AG04450 (cell line): ENCODE results near the gene MITF. TPM values are rescaled to one million over a fixed set of nuclear protein-coding genes. Genes with fewer than 3 reads are reported as not detected.

ENCODE experiments used
- CTCF ChIA-PET: fragments of 300-600, 350-600 bp; formaldehyde crosslinking; extraction: SDS; loops from one replicate; lab custom pipeline; 2022; ENCODE audit warnings: antibody characterized with exemption, inconsistent platforms; lab: Charles Lee
- POLR2A ChIA-PET: fragments of 350-600 bp; formaldehyde crosslinking; extraction: SDS; loops from one replicate; lab custom pipeline; 2021; ENCODE audit warnings: antibody characterized with exemption, inconsistent platforms; lab: Yijun Ruan, JAX
- DNase-seq: peaks from one replicate; pipeline ENCODE4 v3.0.0-alpha.2; 2011; ENCODE audit warnings: low read depth, low spot score
- H3K27ac ChIP-seq: one replicate; pipeline ENCODE4 v1.5.1; 2012; ENCODE audit warnings: low read depth, low read length, control low read depth
- H3K27me3 ChIP-seq: one replicate; pipeline ENCODE4 v1.6.0; 2012; ENCODE audit warnings: low read length; ENCODE audit not compliant: control insufficient read depth, insufficient read depth
- H3K4me3 ChIP-seq: 2 replicates; pipeline ENCODE4 v1.5.1; 2011; ENCODE audit warnings: mild to moderate bottlenecking, low read depth, low read length, control low read depth
- H3K9me3 ChIP-seq: 2 replicates; pipeline ENCODE4 v1.5.1; 2012; ENCODE audit warnings: low read length; ENCODE audit not compliant: control insufficient read depth, insufficient read depth
- polyA plus RNA-seq: library from polyadenylated mRNA; depleted of rRNA; stranded (reverse); fragments of >200 nt; gene quantifications from 2 replicates; pipeline ENCODE4 v1.2.3, GENCODE V29; 2011
- TF ChIP-seq, protein P1 (sequence below): IDR thresholded peaks from 2 replicates; pipeline ENCODE4 v1.5.1; 2011; ENCODE audit warnings: low read depth, low read length, control low read depth, inconsistent platforms

MITF gene
- polyA plus RNA-seq, 1 experiment: 32.2 TPM

- CTCF ChIA-PET: no interaction called here
- Histone ChIP-seq H3K27me3 (no peaks in the 10 kb centered on the region), H3K9me3 (peaks cover 5% of the 10 kb centered on the region), H3K27ac (no peak overlapping the region), H3K4me3 (no peak overlapping the region)
- POLR2A ChIA-PET: no interaction called here
- DNase-seq: no peak
- TF ChIP-seq, protein P1, sequence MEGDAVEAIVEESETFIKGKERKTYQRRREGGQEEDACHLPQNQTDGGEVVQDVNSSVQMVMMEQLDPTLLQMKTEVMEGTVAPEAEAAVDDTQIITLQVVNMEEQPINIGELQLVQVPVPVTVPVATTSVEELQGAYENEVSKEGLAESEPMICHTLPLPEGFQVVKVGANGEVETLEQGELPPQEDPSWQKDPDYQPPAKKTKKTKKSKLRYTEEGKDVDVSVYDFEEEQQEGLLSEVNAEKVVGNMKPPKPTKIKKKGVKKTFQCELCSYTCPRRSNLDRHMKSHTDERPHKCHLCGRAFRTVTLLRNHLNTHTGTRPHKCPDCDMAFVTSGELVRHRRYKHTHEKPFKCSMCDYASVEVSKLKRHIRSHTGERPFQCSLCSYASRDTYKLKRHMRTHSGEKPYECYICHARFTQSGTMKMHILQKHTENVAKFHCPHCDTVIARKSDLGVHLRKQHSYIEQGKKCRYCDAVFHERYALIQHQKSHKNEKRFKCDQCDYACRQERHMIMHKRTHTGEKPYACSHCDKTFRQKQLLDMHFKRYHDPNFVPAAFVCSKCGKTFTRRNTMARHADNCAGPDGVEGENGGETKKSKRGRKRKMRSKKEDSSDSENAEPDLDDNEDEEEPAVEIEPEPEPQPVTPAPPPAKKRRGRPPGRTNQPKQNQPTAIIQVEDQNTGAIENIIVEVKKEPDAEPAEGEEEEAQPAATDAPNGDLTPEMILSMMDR: no peak
Observed at GRCh38 chr3:69700949-69701348, 38.3 kb upstream of the MITF start.

GRCh38 chr3:69710153-69710977 lies 28.9 kb upstream of the MITF start:
- TF ChIP-seq, protein P1: no peak
- H3K27me3 ChIP-seq: no peaks in the 10 kb centered on the region
- H3K4me3 ChIP-seq: no peak overlapping the region
- ChIA-PET CTCF (interaction anchor here (0.8 to 1.7 kb wide), 3 partner anchors 19 to 590 kb away, joined by 3 to 5 read pairs (median 3); no protein-coding TSS in a partner anchor), POLR2A (no interaction called here)
- H3K27ac ChIP-seq: no peak overlapping the region
- H3K9me3 ChIP-seq: no peaks in the 10 kb centered on the region
- peak; percentile 13 for DNase-seq

- Histone ChIP-seq H3K9me3 (no peaks in the 10 kb centered on the region), H3K27ac (no peak overlapping the region), H3K27me3 (no peaks in the 10 kb centered on the region), H3K4me3 (no peak overlapping the region)
- TF ChIP-seq, protein P1: no peak
- ChIA-PET POLR2A (no interaction called here), CTCF (no interaction called here)
- no peak for DNase-seq
Observed at GRCh38 chr3:69712269-69712668, 27.0 kb upstream of the MITF start.

DNA sequence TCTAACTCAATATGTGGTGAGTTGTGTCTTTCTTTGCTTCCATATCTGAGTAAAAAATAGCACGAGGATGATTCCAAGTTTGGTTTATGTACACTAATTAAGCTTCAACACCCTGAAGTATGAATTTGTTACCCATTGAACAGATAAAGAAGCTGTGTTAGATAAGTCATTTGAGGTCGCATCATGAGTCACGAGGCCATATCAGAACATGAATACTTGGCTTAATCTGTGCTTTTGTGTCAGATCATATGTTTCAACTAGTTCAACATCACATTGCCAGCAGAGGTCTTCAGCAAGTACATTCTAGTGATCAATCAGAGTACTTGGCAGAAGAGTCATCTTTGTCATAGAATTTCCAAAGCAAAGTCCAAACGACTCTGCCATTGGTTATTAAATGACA lies 26.3 kb upstream of the MITF start:
- no peak for DNase-seq
- H3K27ac ChIP-seq: no peak overlapping the region
- POLR2A ChIA-PET: no interaction called here
- TF ChIP-seq, protein P1: no peak
- H3K9me3 ChIP-seq: no peaks in the 10 kb centered on the region
- no peak overlapping the region for H3K4me3 ChIP-seq
- CTCF ChIA-PET: no interaction called here
- H3K27me3 ChIP-seq: no peaks in the 10 kb centered on the region

- Histone ChIP-seq H3K27ac (no peak overlapping the region), H3K4me3 (no peak overlapping the region), H3K9me3 (no peaks in the 10 kb centered on the region), H3K27me3 (no peaks in the 10 kb centered on the region)
- POLR2A ChIA-PET: no interaction called here
- no peak for DNase-seq
- TF ChIP-seq, protein P1: no peak
- CTCF ChIA-PET: no interaction called here
Observed at GRCh38 chr3:69715204-69715603, 24.1 kb upstream of the MITF start.
